K562 (cell line): Measurements from ENCODE around the gene DENND5B.

Experiments used
- JUND ChIP-seq, 2 experiments: IDR thresholded peaks; 2 replicates in 1 of 2; 3 replicates in 1 of 2; pipeline ENCODE4 v1.6.1; 2011; ENCODE audit warnings: borderline replicate concordance in 2 of 2, low read depth in 2 of 2, low read length in 2 of 2, improper control_type of control experiment in 1 of 2, missing biosample characterization in 1 of 2, missing genetic modification characterization in 1 of 2, missing genetic modification reagents in 1 of 2
- ZNF561 ChIP-seq: fragments of 450-650 bp; formaldehyde crosslinking; conservative IDR thresholded peaks from 2 replicates; pipeline ENCODE4 v1.4.0; 2020; ENCODE audit warnings: mild to moderate bottlenecking, moderate library complexity
- ZNF785 ChIP-seq: fragments of 250-450 bp; sonication (Bioruptor Pico); IDR thresholded peaks from 2 replicates; pipeline ENCODE4 v1.4.0; 2020; ENCODE audit warnings: mild to moderate bottlenecking
- TF ChIP-seq, protein P1 (sequence below), 3 experiments: IDR thresholded peaks in 2 of 3; conservative IDR thresholded peaks in 1 of 3; 2 replicates each; pipeline ENCODE4 v1.5.1; 2011 to 2012; ENCODE audit warnings: low read length in 3 of 3, mild to moderate bottlenecking in 3 of 3, control low read depth in 2 of 3, improper control_type of control experiment in 1 of 3, inconsistent platforms in 1 of 3, low read depth in 1 of 3, mixed read lengths in 1 of 3, moderate library complexity in 1 of 3; ENCODE audit not compliant: insufficient read depth in 2 of 3

GRCh38 chr12:31572900-31573600 lies 17.9 kb downstream of the DENND5B start:
- TF ChIP-seq, protein P1, sequence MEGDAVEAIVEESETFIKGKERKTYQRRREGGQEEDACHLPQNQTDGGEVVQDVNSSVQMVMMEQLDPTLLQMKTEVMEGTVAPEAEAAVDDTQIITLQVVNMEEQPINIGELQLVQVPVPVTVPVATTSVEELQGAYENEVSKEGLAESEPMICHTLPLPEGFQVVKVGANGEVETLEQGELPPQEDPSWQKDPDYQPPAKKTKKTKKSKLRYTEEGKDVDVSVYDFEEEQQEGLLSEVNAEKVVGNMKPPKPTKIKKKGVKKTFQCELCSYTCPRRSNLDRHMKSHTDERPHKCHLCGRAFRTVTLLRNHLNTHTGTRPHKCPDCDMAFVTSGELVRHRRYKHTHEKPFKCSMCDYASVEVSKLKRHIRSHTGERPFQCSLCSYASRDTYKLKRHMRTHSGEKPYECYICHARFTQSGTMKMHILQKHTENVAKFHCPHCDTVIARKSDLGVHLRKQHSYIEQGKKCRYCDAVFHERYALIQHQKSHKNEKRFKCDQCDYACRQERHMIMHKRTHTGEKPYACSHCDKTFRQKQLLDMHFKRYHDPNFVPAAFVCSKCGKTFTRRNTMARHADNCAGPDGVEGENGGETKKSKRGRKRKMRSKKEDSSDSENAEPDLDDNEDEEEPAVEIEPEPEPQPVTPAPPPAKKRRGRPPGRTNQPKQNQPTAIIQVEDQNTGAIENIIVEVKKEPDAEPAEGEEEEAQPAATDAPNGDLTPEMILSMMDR (IDR thresholded peaks at IDR 0.05 in 2 of 3, conservative IDR thresholded peaks at IDR 0.05 in 1 of 3; ENCODE audit: insufficient read depth in 2 of 3, low read depth in 1 of 3, low read length in 3 of 3), result no peak
- TF ChIP-seq ZNF561 (CRISPR knock-in tag) (no peak), JUND (IDR thresholded peaks at IDR 0.05; ENCODE audit: borderline replicate concordance, low read depth, low read length) (no peak), JUND (tag; IDR thresholded peaks at IDR 0.05; ENCODE audit: borderline replicate concordance, low read depth, low read length) (no peak), ZNF785 (CRISPR knock-in tag) (no peak)
